GM21825 (cell line): ENCODE measurements around the gene ZDHHC11.
"Not testable (repeated sequence)": the region's sequence is repeated elsewhere in the genome, so short reads cannot be mapped to it uniquely, and the experiment has no call there.

Source experiments
- ATAC-seq: cut with Tn5 transposase; IDR thresholded peaks from one replicate; pipeline ENCODE4 v1.9.1; 2021; ENCODE audit warnings: mild to moderate bottlenecking, moderate library complexity; ENCODE audit not compliant: unreplicated experiment

Gene ZDHHC11

GRCh38 chr5:860506-861150 lies 9.8 kb upstream of the ZDHHC11 start:
- ATAC-seq, result no peak

GRCh38 chr5:859798-860296 lies 9.1 kb upstream of the ZDHHC11 start:
- no peak for ATAC-seq

- ATAC-seq, result no peak
These were observed 8.6 kb upstream of the ZDHHC11 start for GRCh38 chr5:859391-859790.

GRCh38 chr5:858726-859125 lies 7.9 kb upstream of the ZDHHC11 start:
- ATAC-seq, result no peak

GRCh38 chr5:856531-857425 lies 6.0 kb upstream of the ZDHHC11 start:
- no peak for ATAC-seq

- no peak for ATAC-seq
These were observed 5.2 kb upstream of the ZDHHC11 start for GRCh38 chr5:855771-856530.

GRCh38 chr5:854966-855743 lies 4.4 kb upstream of the ZDHHC11 start:
- no peak for ATAC-seq

GRCh38 chr5:854217-854616 lies 3.4 kb upstream of the ZDHHC11 start:
- no peak for ATAC-seq

GRCh38 chr5:853416-854090 lies 2.8 kb upstream of the ZDHHC11 start:
- not testable (repeated sequence) for ATAC-seq

GRCh38 chr5:852431-853401 lies 1.9 kb upstream of the ZDHHC11 start:
- no peak for ATAC-seq

GRCh38 chr5:852018-852417 lies 1.2 kb upstream of the ZDHHC11 start:
- no peak for ATAC-seq

- ATAC-seq, result no peak
These were observed 767 bp upstream of the ZDHHC11 start for GRCh38 chr5:851553-851952.

- ATAC-seq, result no peak
These were observed 290 bp upstream of the ZDHHC11 start for GRCh38 chr5:851076-851475.

- no peak for ATAC-seq
These were observed 1.0 kb downstream of the ZDHHC11 start for GRCh38 chr5:849651-850301.

- ATAC-seq, result no peak
These were observed 2.1 kb downstream of the ZDHHC11 start for GRCh38 chr5:848671-849111.

GRCh38 chr5:847736-848135 lies 3.0 kb downstream of the ZDHHC11 start:
- ATAC-seq, result not testable (repeated sequence)

- not testable (repeated sequence) for ATAC-seq
These were observed 3.6 kb downstream of the ZDHHC11 start for GRCh38 chr5:847212-847611.

GRCh38 chr5:846602-847091 lies 4.1 kb downstream of the ZDHHC11 start:
- not testable (repeated sequence) for ATAC-seq
